HG03432 (cell line): ENCODE data around the gene SH3PXD2A.
"Not testable (repeated sequence)": the region's sequence is repeated elsewhere in the genome, so short reads cannot be mapped to it uniquely, and the experiment has no call there.

Experiments
- ATAC-seq: cut with Tn5 transposase; IDR thresholded peaks from one replicate; pipeline ENCODE4 v1.9.1; 2021; ENCODE audit warnings: mild to moderate bottlenecking, moderate library complexity; ENCODE audit not compliant: unreplicated experiment

SH3PXD2A gene

GRCh38 chr10:103849880-103850571 lies 5.3 kb downstream of the SH3PXD2A start:
- ATAC-seq = no peak

DNA sequence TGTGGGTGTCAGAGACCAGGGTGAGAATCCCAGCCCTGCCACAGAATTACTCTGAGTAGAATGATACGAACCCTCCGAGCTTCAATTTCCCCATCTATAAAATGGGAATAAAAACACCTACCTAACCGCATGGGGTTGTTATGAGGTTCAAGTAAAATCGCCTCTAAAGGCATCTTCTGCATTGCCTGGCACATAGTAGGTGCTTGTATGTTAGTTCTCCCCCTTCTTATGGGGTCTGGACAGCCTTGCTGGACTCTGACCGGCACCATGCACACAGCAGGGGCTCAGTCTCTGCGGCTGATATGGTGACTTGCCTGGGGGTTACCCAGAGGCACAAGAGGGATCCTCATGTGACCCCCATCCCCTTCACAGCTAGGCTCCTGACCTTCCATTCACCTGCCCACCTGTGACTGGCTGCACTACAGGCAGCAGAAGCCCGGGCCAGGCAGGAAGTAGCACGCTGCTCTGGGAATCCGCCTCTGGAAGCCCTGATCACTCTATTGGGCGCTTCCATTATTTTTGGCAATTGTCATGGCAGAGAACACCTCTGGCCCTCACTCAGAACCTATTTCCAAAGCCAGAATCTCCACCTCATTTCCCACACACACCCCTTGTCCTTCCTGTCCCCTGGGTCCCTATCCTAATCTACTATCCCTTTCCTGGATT lies 6.0 kb downstream of the SH3PXD2A start:
- no peak for ATAC-seq

- no peak for ATAC-seq
These were observed 7.4 kb downstream of the SH3PXD2A start for GRCh38 chr10:103847909-103848468.

DNA sequence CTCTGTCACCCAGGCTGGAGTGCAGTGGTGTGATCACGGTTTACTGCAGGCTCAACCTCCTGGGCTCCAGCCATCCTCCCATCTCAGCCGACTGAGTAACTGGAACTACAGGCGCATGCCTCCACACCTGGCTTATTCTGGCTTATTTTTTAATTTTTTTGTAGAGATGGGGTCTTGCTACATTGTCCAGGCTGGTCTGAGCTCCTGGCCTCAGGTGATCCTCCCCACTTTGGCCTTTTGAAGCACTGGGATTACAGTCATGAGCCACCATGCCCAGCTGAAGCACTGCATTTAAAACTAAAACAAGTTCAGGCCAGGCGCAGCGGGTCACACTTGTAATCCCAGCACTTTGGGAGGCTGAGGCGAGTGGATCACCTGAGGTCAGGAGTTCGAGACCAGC lies 8.0 kb downstream of the SH3PXD2A start:
- ATAC-seq = no peak

- peak; percentile 73 for ATAC-seq
These were observed 9.4 kb downstream of the SH3PXD2A start for GRCh38 chr10:103845972-103846371.

- not testable (repeated sequence) for ATAC-seq
These were observed 10.0 kb downstream of the SH3PXD2A start for GRCh38 chr10:103845346-103845745.

GRCh38 chr10:103843854-103844570 lies 11.4 kb downstream of the SH3PXD2A start:
- no peak for ATAC-seq

DNA sequence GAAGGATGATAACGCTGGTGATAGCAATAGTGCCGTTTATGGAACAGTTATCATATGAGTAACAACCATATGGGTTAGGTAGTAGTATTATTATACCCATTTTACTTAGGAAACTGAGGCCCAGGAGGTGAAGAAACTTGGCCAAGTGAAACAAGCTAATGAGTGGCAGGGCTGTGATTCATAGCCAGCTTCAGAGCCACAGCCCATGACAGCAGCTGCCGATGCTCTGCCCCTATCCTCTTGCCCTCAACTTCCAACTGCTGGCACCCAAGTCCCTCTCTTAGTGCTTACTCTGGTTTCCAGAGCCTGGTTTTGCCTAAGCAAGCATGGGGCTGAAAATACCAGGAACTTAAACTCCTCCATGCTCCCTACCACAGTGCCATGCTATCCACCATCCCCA lies 12.3 kb downstream of the SH3PXD2A start:
- no peak for ATAC-seq

DNA sequence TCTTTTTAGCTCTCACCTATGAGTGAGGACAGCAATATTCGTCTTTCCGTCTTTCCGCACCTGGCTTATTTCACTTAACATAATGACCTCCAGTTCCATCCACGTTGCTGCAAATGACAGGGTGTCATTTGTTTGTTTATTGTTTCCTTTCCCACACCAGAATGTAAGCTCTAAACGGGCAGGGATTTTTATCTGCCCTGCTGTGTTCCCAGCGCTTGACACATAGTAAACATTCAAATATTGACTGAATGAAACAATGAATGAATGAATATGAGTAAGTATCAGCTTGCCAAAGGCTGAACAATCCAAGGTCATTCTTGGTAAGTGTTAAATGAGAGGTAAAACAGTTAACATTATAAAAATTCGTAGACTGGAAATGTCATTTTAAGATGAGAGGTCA lies 12.8 kb downstream of the SH3PXD2A start:
- no peak for ATAC-seq

DNA sequence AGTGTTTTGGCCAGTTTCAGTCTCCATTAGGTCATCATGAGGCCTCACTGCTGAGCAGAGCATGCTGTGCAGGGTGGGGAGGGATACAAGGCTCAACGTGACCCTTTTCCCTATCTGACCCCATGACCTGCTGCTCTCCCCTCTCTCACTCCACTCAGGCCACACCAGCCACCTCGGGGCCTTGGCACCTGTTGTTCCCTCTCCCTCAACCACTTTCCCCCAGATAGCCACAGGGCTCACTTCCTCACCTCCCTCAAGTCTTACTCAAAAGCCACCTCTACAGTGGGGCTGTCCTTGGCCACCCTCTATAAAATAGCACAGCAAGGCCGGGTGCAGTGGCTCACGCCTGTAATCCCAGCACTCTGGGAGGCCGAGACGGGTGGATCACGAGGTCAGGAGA lies 13.9 kb downstream of the SH3PXD2A start:
- no peak for ATAC-seq

DNA sequence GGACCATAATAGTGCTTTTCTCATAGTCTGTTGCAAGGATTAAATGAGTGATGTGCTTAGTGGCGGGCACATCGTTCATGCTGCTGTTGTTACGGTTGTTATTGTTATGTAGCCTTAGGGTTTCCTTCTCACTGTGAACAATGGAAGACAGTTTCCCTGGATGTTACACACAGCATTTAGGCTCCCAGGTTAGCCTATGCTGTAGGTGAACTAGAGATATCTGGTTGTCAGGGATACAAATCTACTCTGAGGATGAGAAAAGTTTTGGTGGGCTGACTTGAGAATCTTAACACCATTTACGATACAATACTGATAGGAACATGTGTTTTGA lies 14.7 kb downstream of the SH3PXD2A start:
- no peak for ATAC-seq

- no peak for ATAC-seq
These were observed 15.3 kb downstream of the SH3PXD2A start for GRCh38 chr10:103839872-103840739.

DNA sequence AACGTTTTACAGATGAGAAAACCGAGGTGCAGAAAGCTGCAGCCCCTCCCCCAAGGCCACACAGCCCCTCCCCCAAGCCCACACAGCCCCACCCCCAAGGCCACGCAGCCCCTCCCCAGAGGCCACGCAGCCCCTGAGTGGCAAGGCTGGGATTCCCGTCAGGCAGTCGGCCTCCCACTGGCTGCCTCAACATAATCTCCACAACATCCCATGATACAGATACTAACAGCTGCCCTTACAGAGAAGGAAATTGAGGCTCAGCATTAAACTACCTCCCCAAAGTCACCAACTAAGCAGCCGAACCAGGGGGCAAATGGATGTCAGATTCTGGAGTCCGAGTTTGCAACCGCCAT lies 15.9 kb downstream of the SH3PXD2A start:
- ATAC-seq = no peak

DNA sequence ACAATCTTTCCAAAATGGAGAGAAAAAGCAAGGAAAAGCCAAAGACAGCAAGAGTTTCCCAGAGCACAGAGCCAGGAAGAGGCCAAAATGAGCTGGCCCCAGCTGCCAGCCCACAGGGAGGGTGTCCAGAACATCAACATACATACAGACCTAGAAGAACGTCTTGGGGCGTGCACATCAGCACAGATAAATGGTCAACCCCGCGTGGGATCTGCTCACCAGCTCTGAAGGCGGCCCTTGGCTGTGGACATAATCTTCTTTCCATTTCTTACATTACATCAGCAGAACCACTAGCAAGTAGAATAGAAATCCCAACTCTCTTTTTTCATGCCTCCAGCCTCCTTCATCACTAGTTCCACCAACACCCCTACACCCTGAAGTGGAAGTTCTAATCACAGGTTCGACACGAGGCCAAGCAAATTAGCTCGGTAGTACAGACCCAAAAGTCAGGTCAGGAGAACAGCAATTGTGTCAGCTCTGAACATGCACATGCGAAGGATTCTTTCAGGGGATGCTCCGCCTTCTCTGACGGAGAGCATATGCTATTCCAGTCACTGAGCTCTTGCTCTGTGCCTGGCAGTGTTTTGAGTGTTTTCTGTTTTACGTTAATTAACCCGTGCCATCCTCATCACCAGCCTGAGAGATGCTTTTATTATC lies 16.4 kb downstream of the SH3PXD2A start:
- no peak for ATAC-seq

DNA sequence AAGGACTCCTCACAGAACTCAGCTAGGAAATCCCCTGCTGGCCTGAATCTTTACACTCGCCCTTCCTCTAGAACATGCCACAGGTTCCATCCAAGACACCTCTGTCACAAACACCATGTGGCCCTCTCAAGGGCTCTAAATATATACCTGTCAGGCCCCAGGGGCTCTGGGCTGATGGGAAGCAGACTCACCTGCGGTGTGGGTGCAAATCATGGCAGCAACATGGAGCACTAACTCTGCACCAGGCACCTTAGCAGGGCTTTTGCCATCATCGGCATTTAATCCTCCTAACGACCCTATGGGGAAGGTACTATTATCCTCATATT lies 17.3 kb downstream of the SH3PXD2A start:
- no peak for ATAC-seq

DNA sequence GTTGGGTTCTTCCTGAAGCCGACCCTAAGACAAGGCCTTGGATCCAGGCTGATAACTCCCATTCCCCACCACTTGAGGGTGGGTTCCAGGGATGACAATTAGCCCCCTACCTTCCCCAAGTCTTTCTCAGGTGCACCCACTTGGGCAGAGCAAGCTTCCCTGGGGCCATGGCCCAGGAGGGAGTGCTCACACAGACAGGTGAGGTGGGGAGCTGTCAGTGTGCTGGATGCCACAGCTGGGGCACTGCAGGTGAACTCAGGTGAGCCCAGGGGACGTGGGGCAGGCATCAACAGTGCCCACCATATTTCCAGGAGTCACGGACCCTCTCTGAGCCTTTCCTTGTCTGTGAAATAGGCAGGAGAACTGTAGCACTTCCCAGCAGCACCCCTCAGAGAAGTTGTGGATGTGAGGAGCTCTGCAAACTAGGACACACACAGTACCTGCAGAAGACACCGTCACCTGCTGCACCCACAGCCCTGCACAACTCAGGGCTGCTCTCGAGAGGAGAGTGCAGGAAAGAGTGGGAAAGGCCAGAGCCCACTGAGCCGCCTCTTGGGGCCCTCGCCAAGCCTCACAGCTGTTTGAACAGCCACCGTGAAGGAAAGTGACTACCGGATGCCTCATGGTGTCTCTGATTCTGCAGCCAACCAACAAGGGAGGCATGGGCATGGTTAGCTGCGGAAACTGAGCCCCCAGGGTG lies 17.9 kb downstream of the SH3PXD2A start:
- ATAC-seq = peak; percentile 57

GRCh38 chr10:103836861-103837260 lies 18.5 kb downstream of the SH3PXD2A start:
- ATAC-seq = no peak

DNA sequence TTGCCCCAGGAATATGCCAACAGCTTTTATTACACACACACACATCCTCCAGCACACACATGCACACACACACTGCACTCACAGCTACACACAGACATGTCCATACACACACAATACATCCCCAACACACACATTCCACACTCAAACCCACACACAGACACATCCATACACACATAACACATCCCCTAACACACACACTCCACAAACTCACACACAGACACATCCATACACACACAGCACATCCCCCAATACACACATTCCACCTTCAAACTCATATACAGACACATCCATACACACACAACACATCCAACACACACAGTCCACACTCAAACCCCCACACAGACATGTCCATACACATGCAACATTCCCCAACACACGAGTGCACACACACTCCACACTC lies 19.1 kb downstream of the SH3PXD2A start:
- no peak for ATAC-seq

DNA sequence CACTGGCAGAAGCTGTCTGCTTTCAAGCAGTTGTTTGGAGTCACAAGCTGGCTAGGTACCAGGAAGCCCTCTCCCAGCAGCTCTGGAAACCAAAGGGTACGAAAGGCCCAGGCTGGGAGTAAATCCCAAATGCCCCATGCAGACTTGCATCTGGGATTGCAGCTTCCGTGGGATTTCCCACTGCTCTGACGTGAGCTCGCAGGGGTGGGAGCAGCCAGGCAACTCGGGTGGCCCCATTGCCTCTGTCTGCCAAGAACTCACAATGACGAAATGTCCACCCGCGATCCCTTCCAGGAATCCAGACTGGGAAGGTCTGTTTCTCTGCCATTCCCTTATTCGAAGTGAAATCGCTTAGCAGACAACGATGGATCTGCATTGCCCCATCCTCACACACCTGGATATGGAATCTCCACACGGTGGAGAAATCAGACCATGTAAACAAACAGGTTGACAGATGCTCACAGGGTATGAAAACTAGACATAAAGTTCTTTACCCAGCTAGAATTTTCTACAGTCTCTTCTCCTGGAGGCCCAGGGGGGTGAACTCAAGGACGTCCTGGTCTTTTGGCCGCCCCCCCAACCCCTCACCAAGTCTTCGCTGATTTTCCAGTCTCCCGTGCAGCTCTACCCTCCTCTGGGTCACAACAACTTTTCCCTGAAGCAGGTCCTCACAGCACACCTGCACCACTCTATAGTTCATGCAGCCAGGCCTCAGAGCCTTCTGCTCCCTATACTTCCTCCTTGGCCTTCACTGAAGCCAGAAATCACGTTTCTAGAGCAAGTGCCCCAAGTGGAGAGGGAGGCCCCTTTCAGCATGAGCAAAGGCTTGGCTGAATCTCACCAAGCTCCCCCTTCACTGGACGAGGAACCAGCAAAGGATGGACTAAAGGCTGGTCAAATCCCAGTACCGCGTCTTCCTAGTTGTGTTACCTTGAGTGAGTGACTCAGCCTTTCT lies 20.0 kb downstream of the SH3PXD2A start:
- no peak for ATAC-seq
